ENCODE data around the gene HTR3D. TPM values are rescaled to one million over a fixed set of nuclear protein-coding genes. Genes with fewer than 3 reads are reported as not detected.
"Not testable (repeated sequence)": the region's sequence is repeated elsewhere in the genome, so short reads cannot be mapped to it uniquely, and the experiment has no call there.

HTR3D gene
- total RNA-seq, 2 experiments from 2014 or later, result not detected

GRCh38 chr3:184059424-184059823 lies 27.9 kb downstream of the HTR3D start:
- Mint-ChIP-seq H3K4me1 (ENCODE audit: low read depth) (no peaks in the 10 kb centered on the region), H3K4me3 (no peak overlapping the region), H3K36me3 (ENCODE audit: low read depth) (no peaks in the 10 kb centered on the region), H3K27ac (no peak overlapping the region), H3K27me3 (no peaks in the 10 kb centered on the region), H3K9me3 (no peaks in the 10 kb centered on the region)
- CTCF ChIA-PET, result interaction anchor here (1.3 kb wide), 1 partner anchor 163 kb away, joined by 3 read pairs; no protein-coding TSS in a partner anchor
- POLR2A ChIA-PET, result no interaction called here
- intact Hi-C loops (cut with micrococcal nuclease), result no loop called here
- TF ChIP-seq CTCF (IDR thresholded peaks at IDR 0.05), result no peak
- ATAC-seq (no peak), DNase-seq (no peak)

- no peak for TF ChIP-seq CTCF (IDR thresholded peaks at IDR 0.05)
- no peak overlapping the region for H3K4me3 Mint-ChIP-seq
- POLR2A ChIA-PET, result no interaction called here
- intact Hi-C loops (cut with micrococcal nuclease), result no loop called here
- H3K9me3 Mint-ChIP-seq, result no peaks in the 10 kb centered on the region
- no peak for DNase-seq
- H3K36me3 Mint-ChIP-seq (ENCODE audit: low read depth), result no peaks in the 10 kb centered on the region
- CTCF ChIA-PET, result no interaction called here
- no peaks in the 10 kb centered on the region for H3K4me1 Mint-ChIP-seq (ENCODE audit: low read depth)
- no peak for ATAC-seq
- H3K27ac Mint-ChIP-seq, result no peak overlapping the region
- H3K27me3 Mint-ChIP-seq, result no peaks in the 10 kb centered on the region
Measured at GRCh38 chr3:184062637-184063036, 31.1 kb downstream of the HTR3D start.

GRCh38 chr3:184066211-184066610 lies 34.7 kb downstream of the HTR3D start:
- ChIA-PET POLR2A (interaction anchor here (0.6 kb wide), 1 partner anchor 85 kb away, joined by 3 read pairs; no protein-coding TSS in a partner anchor), CTCF (interaction anchor here (1.2 kb wide), 1 partner anchor 24 kb away, joined by 3 read pairs; no protein-coding TSS in a partner anchor)
- no peaks in the 10 kb centered on the region for H3K4me1 Mint-ChIP-seq (ENCODE audit: low read depth)
- H3K4me3 Mint-ChIP-seq, result no peak overlapping the region
- H3K9me3 Mint-ChIP-seq, result peaks cover 2% of the 10 kb centered on the region
- ATAC-seq (no peak), DNase-seq (no peak)
- no peaks in the 10 kb centered on the region for H3K36me3 Mint-ChIP-seq (ENCODE audit: low read depth)
- TF ChIP-seq CTCF (IDR thresholded peaks at IDR 0.05), result no peak
- no peak overlapping the region for H3K27ac Mint-ChIP-seq
- intact Hi-C loops (cut with micrococcal nuclease), result no loop called here
- H3K27me3 Mint-ChIP-seq, result peaks cover 5% of the 10 kb centered on the region

GRCh38 chr3:184067573-184068055 lies 36.1 kb downstream of the HTR3D start:
- intact Hi-C loops (cut with micrococcal nuclease), result no loop called here
- Mint-ChIP-seq H3K27ac (no peak overlapping the region), H3K36me3 (ENCODE audit: low read depth) (no peaks in the 10 kb centered on the region), H3K4me1 (ENCODE audit: low read depth) (no peaks in the 10 kb centered on the region), H3K27me3 (peaks cover 5% of the 10 kb centered on the region), H3K9me3 (peaks cover 2% of the 10 kb centered on the region), H3K4me3 (no peak overlapping the region)
- CTCF ChIA-PET, result interaction anchor here (0.9 to 1.2 kb wide), 2 partner anchors 25 to 51 kb away, joined by 3 read pairs; no protein-coding TSS in a partner anchor
- ATAC-seq (no peak), DNase-seq (no peak)
- POLR2A ChIA-PET, result interaction anchor here (0.6 kb wide), 1 partner anchor 400 kb away, joined by 3 read pairs; no protein-coding TSS in a partner anchor
- TF ChIP-seq CTCF (IDR thresholded peaks at IDR 0.05), result no peak

GRCh38 chr3:184068344-184068743 lies 36.8 kb downstream of the HTR3D start:
- H3K36me3 Mint-ChIP-seq (ENCODE audit: low read depth), result no peaks in the 10 kb centered on the region
- intact Hi-C loops (cut with micrococcal nuclease), result no loop called here
- TF ChIP-seq CTCF (IDR thresholded peaks at IDR 0.05), result no peak
- H3K9me3 Mint-ChIP-seq, result peaks cover 2% of the 10 kb centered on the region
- no peak overlapping the region for H3K4me3 Mint-ChIP-seq
- H3K27me3 Mint-ChIP-seq, result peaks cover 5% of the 10 kb centered on the region
- ChIA-PET CTCF (interaction anchor here (0.9 kb wide), 1 partner anchor 52 kb away, joined by 3 read pairs; no protein-coding TSS in a partner anchor), POLR2A (interaction anchor here (0.6 kb wide), 1 partner anchor 400 kb away, joined by 3 read pairs; no protein-coding TSS in a partner anchor)
- ATAC-seq (no peak), DNase-seq (no peak)
- H3K27ac Mint-ChIP-seq, result no peak overlapping the region
- no peaks in the 10 kb centered on the region for H3K4me1 Mint-ChIP-seq (ENCODE audit: low read depth)

GRCh38 chr3:184071142-184071541 lies 39.6 kb downstream of the HTR3D start:
- POLR2A ChIA-PET; ATAC-seq; DNase-seq; H3K4me3 Mint-ChIP-seq; intact Hi-C loops (cut with micrococcal nuclease); H3K27me3 Mint-ChIP-seq; H3K4me1 Mint-ChIP-seq (ENCODE audit: low read depth); H3K36me3 Mint-ChIP-seq (ENCODE audit: low read depth); CTCF ChIA-PET; H3K27ac Mint-ChIP-seq; H3K9me3 Mint-ChIP-seq: not testable (repeated sequence)

All from activated CD8-positive, alpha-beta T cell treated with anti-CD3 and anti-CD28 coated beads for 36 hours (primary cell).